Measurements from ENCODE around the gene FAM89A.

FAM89A gene

GRCh38 chr1:230976825-230977747 is 63.0 kb downstream of the FAM89A start:
- peak; percentile 16 to 27 for DNase-seq (ENCODE audit: low spot score in 2 of 2)
- Mint-ChIP-seq H3K36me3 (ENCODE audit: insufficient read depth) (peaks cover 17% of the 10 kb centered on the region), H3K27me3 (no peaks in the 10 kb centered on the region), H3K9me3 (no peaks in the 10 kb centered on the region), H3K27ac (ENCODE audit: low read depth) (peak overlapping the region; percentile 95), H3K4me1 (peaks cover 48% of the 10 kb centered on the region), H3K4me3 (no peak overlapping the region)
- peak; percentile 29 for ATAC-seq (replicated peaks; ENCODE audit: extremely low read depth, poor library complexity, severe bottlenecking)

- H3K4me3 Mint-ChIP-seq = peak overlapping the region; percentile 42
- H3K27me3 Mint-ChIP-seq = no peaks in the 10 kb centered on the region
- no peak for DNase-seq (ENCODE audit: low spot score in 2 of 2)
- H3K9me3 Mint-ChIP-seq = no peaks in the 10 kb centered on the region
- H3K27ac Mint-ChIP-seq (ENCODE audit: low read depth) = peak overlapping the region; percentile 57
- no peak for ATAC-seq (replicated peaks; ENCODE audit: extremely low read depth, poor library complexity, severe bottlenecking)
- H3K36me3 Mint-ChIP-seq (ENCODE audit: insufficient read depth) = peaks cover 17% of the 10 kb centered on the region
- H3K4me1 Mint-ChIP-seq = peaks cover 55% of the 10 kb centered on the region
These were observed 63.7 kb downstream of the FAM89A start for GRCh38 chr1:230976360-230976759.

GRCh38 chr1:230975636-230976035 is 64.4 kb downstream of the FAM89A start:
- peak overlapping the region; percentile 57 for H3K27ac Mint-ChIP-seq (ENCODE audit: low read depth)
- peak overlapping the region; percentile 42 for H3K4me3 Mint-ChIP-seq
- ATAC-seq (replicated peaks; ENCODE audit: extremely low read depth, poor library complexity, severe bottlenecking) = no peak

GRCh38 chr1:230972855-230973271 is 67.2 kb downstream of the FAM89A start:
- Mint-ChIP-seq H3K4me1 (peaks cover 82% of the 10 kb centered on the region), H3K27ac (ENCODE audit: low read depth) (peak overlapping the region; percentile 58), H3K9me3 (no peaks in the 10 kb centered on the region), H3K36me3 (ENCODE audit: insufficient read depth) (peaks cover 17% of the 10 kb centered on the region), H3K27me3 (no peaks in the 10 kb centered on the region), H3K4me3 (peak overlapping the region; percentile 63)
- DNase-seq (ENCODE audit: low spot score in 2 of 2) (peak; percentile 19 to 62), ATAC-seq (replicated peaks; ENCODE audit: extremely low read depth, poor library complexity, severe bottlenecking) (peak; percentile 82)

More at GRCh38 chr1:230975636-230976035, 64.4 kb downstream of the FAM89A start:
- H3K36me3 Mint-ChIP-seq (ENCODE audit: insufficient read depth) = peaks cover 17% of the 10 kb centered on the region
- peaks cover 59% of the 10 kb centered on the region for H3K4me1 Mint-ChIP-seq
- H3K27me3 Mint-ChIP-seq = no peaks in the 10 kb centered on the region
- no peaks in the 10 kb centered on the region for H3K9me3 Mint-ChIP-seq
- DNase-seq (ENCODE audit: low spot score in 2 of 2) = no peak

GRCh38 chr1:230971771-230972170 is 68.3 kb downstream of the FAM89A start:
- peaks cover 11% of the 10 kb centered on the region for H3K36me3 Mint-ChIP-seq (ENCODE audit: insufficient read depth)
- DNase-seq (ENCODE audit: low spot score in 2 of 2) (no peak), ATAC-seq (replicated peaks; ENCODE audit: extremely low read depth, poor library complexity, severe bottlenecking) (no peak)
- H3K27ac Mint-ChIP-seq (ENCODE audit: low read depth) = peak overlapping the region; percentile 17
- peak overlapping the region; percentile 34 for H3K4me3 Mint-ChIP-seq
- no peaks in the 10 kb centered on the region for H3K9me3 Mint-ChIP-seq
- peaks cover 72% of the 10 kb centered on the region for H3K4me1 Mint-ChIP-seq
- no peaks in the 10 kb centered on the region for H3K27me3 Mint-ChIP-seq

- no peaks in the 10 kb centered on the region for H3K27me3 Mint-ChIP-seq
- H3K4me1 Mint-ChIP-seq = peaks cover 61% of the 10 kb centered on the region
- DNase-seq (ENCODE audit: low spot score in 2 of 2) (no peak), ATAC-seq (replicated peaks; ENCODE audit: extremely low read depth, poor library complexity, severe bottlenecking) (no peak)
- H3K27ac Mint-ChIP-seq (ENCODE audit: low read depth) = no peak overlapping the region
- no peak overlapping the region for H3K4me3 Mint-ChIP-seq
- H3K9me3 Mint-ChIP-seq = no peaks in the 10 kb centered on the region
- peaks cover 11% of the 10 kb centered on the region for H3K36me3 Mint-ChIP-seq (ENCODE audit: insufficient read depth)
These were observed 69.6 kb downstream of the FAM89A start for GRCh38 chr1:230970432-230970831.
